H9 (cell line): ENCODE results near the gene NF1. TPM values are rescaled to one million over a fixed set of nuclear protein-coding genes. Genes with fewer than 3 reads are reported as not detected.

Experiments
- DNase-seq: peaks from one replicate; pipeline ENCODE4 v3.0.0-alpha.2; 2017
- H2AFZ ChIP-seq: one replicate; pipeline ENCODE4 v1.6.1; 2013; ENCODE audit warnings: mild to moderate bottlenecking, low read length, control low read depth, moderate library complexity
- H2AK5ac ChIP-seq: 2 replicates; pipeline ENCODE4 v1.6.1; 2013; ENCODE audit warnings: low read length, control low read depth, mixed read lengths; ENCODE audit not compliant: insufficient read length
- H2BK120ac ChIP-seq: one replicate; pipeline ENCODE4 v1.6.1; 2013; ENCODE audit warnings: low read depth, mild to moderate bottlenecking, low read length, control low read depth, inconsistent platforms; ENCODE audit not compliant: poor library complexity, severe bottlenecking
- H2BK12ac ChIP-seq: 2 replicates; pipeline ENCODE4 v1.6.1; 2013; ENCODE audit warnings: low read length, control low read depth, mixed read lengths, low read depth; ENCODE audit not compliant: insufficient read length
- H2BK15ac ChIP-seq: 2 replicates; pipeline ENCODE4 v1.6.1; 2013; ENCODE audit warnings: low read depth, low read length, control low read depth
- H2BK20ac ChIP-seq: one replicate; pipeline ENCODE4 v1.6.1; 2013; ENCODE audit warnings: low read depth, mild to moderate bottlenecking, low read length, control low read depth, inconsistent platforms; ENCODE audit not compliant: poor library complexity, severe bottlenecking
- H2BK5ac ChIP-seq: 2 replicates; pipeline ENCODE4 v1.6.1; 2013; ENCODE audit warnings: low read length, control low read depth, mixed read lengths; ENCODE audit not compliant: insufficient read length
- H3K14ac ChIP-seq: 2 replicates; pipeline ENCODE4 v1.6.1; 2013; ENCODE audit warnings: low read length, control low read depth; ENCODE audit not compliant: insufficient read depth
- H3K18ac ChIP-seq: 2 replicates; pipeline ENCODE4 v1.6.1; 2013; ENCODE audit warnings: low read depth, mild to moderate bottlenecking, mixed read lengths, low read length, control low read depth; ENCODE audit not compliant: insufficient read length
- H3K23ac ChIP-seq: 2 replicates; pipeline ENCODE4 v1.6.1; 2013; ENCODE audit warnings: low read length, control low read depth, mixed read lengths, low read depth; ENCODE audit not compliant: insufficient read length
- H3K23me2 ChIP-seq: 2 replicates; pipeline ENCODE4 v1.6.1; 2013; ENCODE audit warnings: low read depth, mild to moderate bottlenecking, mixed read lengths, low read length, control low read depth; ENCODE audit not compliant: insufficient read length, poor library complexity, severe bottlenecking
- H3K27ac ChIP-seq: 2 replicates; pipeline ENCODE4 v1.5.1; 2013; ENCODE audit warnings: low read length, control low read depth, mixed read lengths, low read depth; ENCODE audit not compliant: insufficient read length
- H3K27me3 ChIP-seq: 2 replicates; pipeline ENCODE4 v1.6.1; 2013; ENCODE audit warnings: low read length, control low read depth, inconsistent platforms; ENCODE audit not compliant: insufficient read depth
- H3K4ac ChIP-seq: 2 replicates; pipeline ENCODE4 v1.6.1; 2013; ENCODE audit warnings: low read depth, mild to moderate bottlenecking, control low read depth, inconsistent platforms, low read length, moderate library complexity
- H3K4me1 ChIP-seq: 2 replicates; pipeline ENCODE4 v1.6.1; 2013; ENCODE audit warnings: low read length, control low read depth, inconsistent platforms; ENCODE audit not compliant: insufficient read depth
- H3K4me2 ChIP-seq: 2 replicates; pipeline ENCODE4 v1.6.1; 2013; ENCODE audit warnings: low read length, control low read depth, mixed read lengths; ENCODE audit not compliant: insufficient read length, insufficient read depth
- H3K56ac ChIP-seq: 2 replicates; pipeline ENCODE4 v1.6.1; 2013; ENCODE audit warnings: low read depth, mild to moderate bottlenecking, mixed read lengths, low read length, control low read depth; ENCODE audit not compliant: insufficient read length
- H3K79me1 ChIP-seq: 2 replicates; pipeline ENCODE4 v1.6.1; 2013; ENCODE audit warnings: low read depth, mild to moderate bottlenecking, moderate library complexity, low read length, control low read depth, inconsistent platforms; ENCODE audit not compliant: insufficient read depth, poor library complexity, severe bottlenecking
- H3K79me2 ChIP-seq: 2 replicates; pipeline ENCODE4 v1.6.1; 2013; ENCODE audit warnings: low read length, control low read depth, inconsistent platforms; ENCODE audit not compliant: insufficient read depth
- H3K9ac ChIP-seq: 2 replicates; pipeline ENCODE4 v1.6.1; 2013; ENCODE audit warnings: low read length, control low read depth, mixed read lengths; ENCODE audit not compliant: insufficient read length; ENCODE audit errors: extremely low read depth
- H3K9me3 ChIP-seq: one replicate; pipeline ENCODE4 v1.6.1; 2013; ENCODE audit warnings: low read depth, low read length, inconsistent platforms; ENCODE audit not compliant: control insufficient read depth
- H3T11ph ChIP-seq: one replicate; pipeline ENCODE4 v1.6.1; 2013; ENCODE audit warnings: mild to moderate bottlenecking, low read length, control low read depth, inconsistent platforms
- H4K20me1 ChIP-seq: one replicate; pipeline ENCODE4 v1.6.1; 2013; ENCODE audit not compliant: control insufficient read depth, insufficient read length, insufficient read depth
- H4K5ac ChIP-seq: 2 replicates; pipeline ENCODE4 v1.6.1; 2013; ENCODE audit warnings: low read depth, mild to moderate bottlenecking, mixed read lengths, low read length, control low read depth; ENCODE audit not compliant: insufficient read length
- H4K8ac ChIP-seq: replicated peaks from 2 replicates; pipeline ENCODE4 v1.6.1; 2013; ENCODE audit warnings: low read length, control low read depth, mixed read lengths, low read depth; ENCODE audit not compliant: insufficient read length
- H4K91ac ChIP-seq: 2 replicates; pipeline ENCODE4 v1.6.1; 2013; ENCODE audit warnings: low read depth, mild to moderate bottlenecking, moderate library complexity, mixed read lengths, low read length, control low read depth; ENCODE audit not compliant: insufficient read length
- H3K27ac Mint-ChIP-seq, 3 experiments: 2 replicates in 2 of 3; 3 replicates in 1 of 3; pipeline ENCODE4 v1.8.0; 2020 to 2021; ENCODE audit warnings: mixed read lengths in 3 of 3, mild to moderate bottlenecking in 1 of 3, moderate library complexity in 1 of 3
- H3K27me3 Mint-ChIP-seq: 2 replicates; pipeline ENCODE4 v1.8.0; 2021; ENCODE audit warnings: low read depth, mild to moderate bottlenecking, moderate library complexity, mixed read lengths
- H3K36me3 Mint-ChIP-seq, 3 experiments: 2 replicates in 2 of 3; 3 replicates in 1 of 3; pipeline ENCODE4 v1.8.0; 2020 to 2021; ENCODE audit warnings: low read depth in 3 of 3, mixed read lengths in 3 of 3; ENCODE audit not compliant: insufficient read depth in 1 of 3
- H3K4me1 Mint-ChIP-seq, 2 experiments: 2 replicates each; pipeline ENCODE4 v1.8.0; 2020; ENCODE audit warnings: mixed read lengths in 2 of 2
- H3K4me3 Mint-ChIP-seq, 2 experiments: 2 replicates in 1 of 2; 3 replicates in 1 of 2; pipeline ENCODE4 v1.8.0; 2020 to 2021; ENCODE audit warnings: mild to moderate bottlenecking in 2 of 2, mixed read lengths in 2 of 2, moderate library complexity in 1 of 2
- H3K9me3 Mint-ChIP-seq, 2 experiments: 2 replicates in 1 of 2; 3 replicates in 1 of 2; pipeline ENCODE4 v1.8.0; 2020; ENCODE audit warnings: mild to moderate bottlenecking in 2 of 2, mixed read lengths in 2 of 2, moderate library complexity in 1 of 2
- CTCF ChIP-seq: fragments of 200-600 bp; sonication (generic); conservative IDR thresholded peaks from 3 replicates; pipeline ENCODE4 v1.8.0; 2021; ENCODE audit warnings: antibody characterized with exemption, mild to moderate bottlenecking
- WGBS: extraction: QIAGEN DNeasy Blood & Tissue Kit; methylation state at CpG from one replicate; pipeline ENCODE4 v1.1.7; 2013; ENCODE audit warnings: missing lambda C conversion rate, low lambda C conversion rate, mixed read lengths; ENCODE audit not compliant: insufficient read length; ENCODE audit errors: extremely low coverage; 5-methylcytosine and 5-hydroxymethylcytosine counted together
- total RNA-seq: library from RNA; stranded (reverse); gene quantifications from 2 replicates; pipeline ENCODE4 v1.2.1, GENCODE V29; 2021

The NF1 gene
- total RNA-seq, 1 experiment from 2014 or later, result 38.1 TPM

GRCh38 chr17:31131299-31131698 lies 36.5 kb downstream of the NF1 start:
- no CpG with 5 or more reads among the region's 3 CpGs for WGBS
- H3K4me1 Mint-ChIP-seq, result peaks cover 22 to 25% of the 10 kb centered on the region in 2 experiments

More at GRCh38 chr17:31131299-31131698, 36.5 kb downstream of the NF1 start:
- no peaks in the 10 kb centered on the region for H3K4me1 ChIP-seq
- H3K4me2 ChIP-seq, result no peak overlapping the region
- DNase-seq, result no peak
- H4K8ac ChIP-seq, result no peak overlapping the region
- H3K9me3 ChIP-seq, result no peaks in the 10 kb centered on the region
- no peak overlapping the region for H3K4ac ChIP-seq
- H2BK120ac ChIP-seq, result no peak overlapping the region
- H4K20me1 ChIP-seq, result no peaks in the 10 kb centered on the region
- H2BK15ac ChIP-seq, result no peak overlapping the region
- H3K27ac ChIP-seq, result no peak overlapping the region
- H3K27me3 Mint-ChIP-seq, result no peaks in the 10 kb centered on the region
- H2AFZ ChIP-seq, result no peak overlapping the region
- H3K23ac ChIP-seq, result no peak overlapping the region
- H2BK12ac ChIP-seq, result no peak overlapping the region
- H3K18ac ChIP-seq, result no peak overlapping the region
- H3K9me3 Mint-ChIP-seq, result no peaks in the 10 kb centered on the region
- H3K9ac ChIP-seq, result no peak overlapping the region
- no peak overlapping the region for H3K4me3 Mint-ChIP-seq
- peak overlapping the region in 1 of 3 experiments; percentile 62; a peak in 1 of 7 replicates for H3K27ac Mint-ChIP-seq
- H3K14ac ChIP-seq, result no peak overlapping the region
- no peak overlapping the region for H2BK20ac ChIP-seq
- H3K79me1 ChIP-seq, result no peaks in the 10 kb centered on the region
- no peak overlapping the region for H3T11ph ChIP-seq
- TF ChIP-seq CTCF, result no peak
- no peak overlapping the region for H2BK5ac ChIP-seq
- no peak overlapping the region for H4K91ac ChIP-seq
- H2AK5ac ChIP-seq, result no peak overlapping the region
- no peaks in the 10 kb centered on the region for H3K23me2 ChIP-seq
- peaks cover 2% of the 10 kb centered on the region; the same call in 1 of the 2 replicates for H3K79me2 ChIP-seq
- H3K36me3 Mint-ChIP-seq, result peaks cover 1 to 4% (median 4%) of the 10 kb centered on the region in 3 experiments; a peak in 4 of 7 replicates
- no peaks in the 10 kb centered on the region for H3K27me3 ChIP-seq
- H4K5ac ChIP-seq, result no peak overlapping the region
- H3K56ac ChIP-seq, result no peak overlapping the region
